OCI-LY7 (cell line): ENCODE results near the gene TRAF3.

Experiments
- CTCF ChIP-seq: fragments of 200-600 bp; sonication (generic); conservative IDR thresholded peaks from 2 replicates; pipeline ENCODE4 v1.5.1; 2014; ENCODE audit warnings: mild to moderate bottlenecking, antibody characterized with exemption, low read length, moderate library complexity, mixed read lengths
- EZH2phosphoT487 ChIP-seq: fragments of 200-600 bp; sonication (generic); IDR thresholded peaks from 2 replicates; pipeline ENCODE4 v1.6.1; 2018; ENCODE audit warnings: low read depth, borderline replicate concordance, mild to moderate bottlenecking, mixed run types, antibody characterized with exemption, low read length, moderate library complexity, mixed read lengths

GRCh38 chr14:102733326-102733725 lies 43.9 kb upstream of the TRAF3 start:
- no peak for TF ChIP-seq CTCF
- TF ChIP-seq EZH2phosphoT487, result no peak
